ENCODE measurements around the gene NR0B2.

Gene NR0B2

DNA sequence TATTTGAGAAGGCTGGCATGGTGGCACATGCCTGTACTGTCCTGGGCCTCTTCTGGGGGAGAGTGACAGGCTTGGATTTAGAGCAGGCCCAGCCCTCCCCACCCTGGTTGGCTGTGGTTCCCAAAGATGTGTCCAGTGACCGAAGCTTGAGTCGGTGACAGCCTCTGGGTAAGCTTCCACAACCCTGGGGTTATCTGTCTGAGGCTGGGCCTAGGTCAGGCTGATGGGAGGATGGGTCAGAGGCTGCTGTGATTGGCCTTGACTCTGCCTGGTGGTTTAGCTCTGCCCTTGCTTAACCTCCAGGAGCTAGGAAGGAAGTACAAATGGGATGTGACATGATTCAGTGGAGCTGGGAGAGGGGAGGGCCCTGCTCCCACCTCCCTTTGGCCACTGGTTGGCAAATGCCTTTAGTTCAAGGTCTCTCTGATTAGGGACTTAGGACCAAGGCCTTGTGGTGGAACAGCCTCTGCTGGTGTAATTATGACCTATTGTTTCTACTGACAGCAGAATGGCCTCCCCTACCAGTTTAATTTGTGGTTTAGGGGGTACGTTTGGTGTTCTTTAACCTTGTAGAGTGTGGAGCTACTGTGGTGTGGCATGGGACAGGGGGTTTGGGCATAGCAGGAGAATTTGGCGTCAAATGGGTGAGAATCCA is 24.4 kb upstream of the NR0B2 start:
- DNase-seq (ENCODE audit: low read depth in 4 of 4, low spot score in 1 of 4) = no peak

DNA sequence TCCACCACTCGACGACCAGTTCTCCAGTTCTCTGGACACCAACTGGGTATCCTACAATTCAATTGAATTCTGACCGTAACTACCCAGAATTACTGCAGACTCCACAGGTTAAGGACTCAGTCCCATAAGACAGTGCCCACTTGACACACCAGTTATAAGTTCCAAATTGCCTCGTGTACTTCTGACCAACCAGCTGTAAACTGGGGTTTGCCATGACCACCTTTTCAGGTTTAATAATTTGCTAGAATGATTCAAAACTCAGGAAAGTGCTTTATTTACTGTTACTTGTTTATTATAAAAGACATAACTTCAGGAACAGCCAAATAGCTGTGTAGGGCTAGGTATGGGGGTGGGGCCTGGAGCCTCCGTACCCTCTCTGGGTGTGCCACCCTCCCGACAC is 23.0 kb upstream of the NR0B2 start:
- no peak for DNase-seq (ENCODE audit: low read depth in 4 of 4, low spot score in 1 of 4)

DNA sequence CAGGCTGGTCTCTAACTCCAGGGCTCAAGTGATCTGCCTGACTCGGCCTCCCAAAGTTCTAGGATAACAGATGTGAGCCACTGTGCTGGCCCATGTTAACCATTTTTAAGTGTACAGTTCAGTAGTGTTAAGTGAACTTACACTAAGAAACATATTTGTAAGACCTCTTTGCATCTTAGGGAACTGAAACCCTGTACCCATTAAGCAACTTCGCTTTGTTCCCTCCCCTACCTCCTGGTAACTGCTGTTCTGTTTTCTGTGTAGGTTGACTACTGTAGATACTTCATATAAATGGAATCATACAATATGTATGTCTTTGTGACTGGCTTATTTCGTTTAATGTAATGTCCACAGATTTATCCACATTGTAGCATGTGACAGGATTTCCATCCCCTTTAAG is 18.8 kb upstream of the NR0B2 start:
- DNase-seq (ENCODE audit: low read depth in 4 of 4, low spot score in 1 of 4) = no peak

DNA sequence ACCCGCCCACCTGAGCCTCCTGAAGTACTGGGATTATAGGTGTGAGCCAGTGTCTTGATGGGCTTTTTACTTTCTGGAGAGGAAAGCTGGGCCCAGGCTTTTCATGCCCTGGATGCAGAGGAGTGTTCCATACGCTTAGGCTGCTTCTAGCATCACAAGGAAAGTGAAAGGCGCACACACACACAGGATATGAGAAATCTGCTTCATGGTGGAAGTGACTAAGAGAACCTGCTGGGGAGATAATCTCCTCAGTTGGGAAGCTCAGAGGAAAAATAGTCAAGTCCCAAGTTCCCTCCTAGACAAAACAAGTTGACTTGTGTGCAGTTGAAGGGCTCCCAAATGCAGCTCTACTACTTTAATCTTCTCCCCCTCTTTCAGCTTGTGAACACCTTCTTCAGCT is 9.9 kb upstream of the NR0B2 start:
- no peak for DNase-seq (ENCODE audit: low read depth in 4 of 4, low spot score in 1 of 4)

DNA sequence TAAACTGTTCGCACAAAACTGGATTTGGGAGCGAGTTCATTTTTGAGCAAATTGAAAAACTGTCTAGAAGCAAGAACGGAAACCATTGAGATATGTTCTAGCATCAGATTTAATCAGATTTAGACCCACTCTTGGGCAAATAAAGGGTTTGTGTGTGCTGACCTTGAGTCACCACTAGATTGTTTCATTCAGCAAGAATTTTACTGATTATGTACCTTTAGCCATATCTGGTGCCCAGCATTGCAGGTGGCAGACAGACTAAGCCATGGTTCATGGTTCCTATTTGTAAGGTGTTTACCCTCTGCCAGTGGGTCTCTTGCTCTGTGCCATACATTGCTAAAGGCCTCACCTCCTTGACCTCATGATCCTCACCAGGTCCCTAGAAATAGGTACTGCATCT is 9.1 kb upstream of the NR0B2 start:
- DNase-seq (ENCODE audit: low read depth in 4 of 4, low spot score in 1 of 4) = no peak

DNA sequence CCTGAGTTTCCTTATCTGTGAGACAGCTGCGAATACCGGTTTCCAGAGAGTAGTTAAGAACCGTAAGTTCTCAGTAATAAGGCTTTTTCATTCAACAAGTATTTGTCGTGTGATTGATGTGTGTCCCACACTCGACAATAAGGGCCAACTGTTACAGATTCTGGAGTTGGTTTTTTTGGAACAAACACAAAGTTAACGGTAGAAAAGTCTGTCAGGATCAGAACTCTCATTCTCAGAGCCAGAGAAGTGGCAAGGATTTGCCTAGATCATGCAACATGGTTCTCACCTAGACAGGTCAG is 8.6 kb upstream of the NR0B2 start:
- no peak for DNase-seq (ENCODE audit: low read depth in 4 of 4, low spot score in 1 of 4)

DNA sequence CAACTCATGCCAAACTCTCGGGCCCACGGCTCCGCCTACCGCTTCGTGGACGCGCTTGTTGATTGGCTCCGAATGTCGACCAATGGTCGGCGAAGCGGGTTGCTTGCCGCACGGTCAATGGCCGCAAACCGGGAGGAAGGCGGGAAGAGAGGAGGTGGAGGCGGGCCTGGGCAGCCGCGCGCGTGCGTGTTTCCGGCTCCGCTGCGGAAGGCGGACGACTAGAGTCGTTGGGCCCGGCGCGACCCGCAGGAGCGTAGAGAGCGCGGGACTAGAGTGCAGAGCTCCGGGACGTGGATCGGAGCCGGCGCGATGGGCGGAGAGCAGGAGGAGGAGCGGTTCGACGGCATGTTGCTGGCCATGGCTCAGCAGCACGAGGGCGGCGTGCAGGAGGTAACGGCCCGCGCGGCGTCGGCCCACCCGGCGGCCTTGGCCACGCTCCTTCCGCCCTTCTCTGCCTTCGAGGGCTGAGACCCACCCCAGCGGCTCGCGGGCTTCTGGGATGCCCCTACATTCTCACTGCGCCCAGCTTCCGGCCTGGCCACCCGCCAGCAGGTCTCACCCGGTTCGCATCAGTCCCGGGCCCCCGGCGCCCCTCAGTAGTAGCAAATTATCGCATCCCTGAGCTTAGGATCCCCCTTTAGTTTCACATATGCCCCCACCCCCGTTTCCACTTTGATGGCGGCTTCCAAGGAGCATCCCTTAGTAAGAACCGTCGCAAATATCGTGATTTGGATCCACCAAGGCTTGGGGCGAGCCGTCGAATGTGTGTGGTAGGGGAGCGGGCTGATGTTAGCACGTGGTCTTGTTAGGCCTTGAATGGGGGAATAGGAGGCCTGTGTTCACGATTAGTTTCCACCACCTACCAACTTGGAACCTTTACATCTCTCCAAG is 8.0 kb upstream of the NR0B2 start, which contains the start of gene NUDC:
TSS of gene NUDC (plus strand) at position 204 of the 891 bp plus-strand sequence. CDS start at position 310, 106 bp downstream.
- DNase-seq (ENCODE audit: low read depth in 4 of 4, low spot score in 1 of 4) = peak; percentile 86 to 93 (median 90)

DNA sequence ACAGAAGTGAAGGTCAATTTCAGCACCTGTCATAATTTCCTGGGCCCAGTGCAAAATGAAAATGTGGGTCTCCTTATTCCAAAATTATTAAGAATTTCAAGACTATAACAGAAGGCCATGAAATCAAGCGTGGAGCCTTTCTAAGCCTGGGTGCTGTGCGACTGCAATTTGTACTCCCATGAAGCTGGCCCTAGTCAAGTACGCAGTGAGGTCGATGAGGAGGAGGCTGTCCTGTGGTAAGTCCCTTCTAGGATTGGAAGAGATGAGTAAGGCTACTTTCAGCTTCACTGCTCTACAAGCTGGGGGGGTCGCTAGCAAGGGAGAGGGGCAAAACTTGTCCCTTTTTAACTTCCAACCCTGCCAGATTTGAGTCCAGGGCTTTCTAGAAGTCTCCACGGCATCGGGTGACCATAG is 7.4 kb upstream of the NR0B2 start:
- DNase-seq (ENCODE audit: low read depth in 4 of 4, low spot score in 1 of 4) = no peak

DNA sequence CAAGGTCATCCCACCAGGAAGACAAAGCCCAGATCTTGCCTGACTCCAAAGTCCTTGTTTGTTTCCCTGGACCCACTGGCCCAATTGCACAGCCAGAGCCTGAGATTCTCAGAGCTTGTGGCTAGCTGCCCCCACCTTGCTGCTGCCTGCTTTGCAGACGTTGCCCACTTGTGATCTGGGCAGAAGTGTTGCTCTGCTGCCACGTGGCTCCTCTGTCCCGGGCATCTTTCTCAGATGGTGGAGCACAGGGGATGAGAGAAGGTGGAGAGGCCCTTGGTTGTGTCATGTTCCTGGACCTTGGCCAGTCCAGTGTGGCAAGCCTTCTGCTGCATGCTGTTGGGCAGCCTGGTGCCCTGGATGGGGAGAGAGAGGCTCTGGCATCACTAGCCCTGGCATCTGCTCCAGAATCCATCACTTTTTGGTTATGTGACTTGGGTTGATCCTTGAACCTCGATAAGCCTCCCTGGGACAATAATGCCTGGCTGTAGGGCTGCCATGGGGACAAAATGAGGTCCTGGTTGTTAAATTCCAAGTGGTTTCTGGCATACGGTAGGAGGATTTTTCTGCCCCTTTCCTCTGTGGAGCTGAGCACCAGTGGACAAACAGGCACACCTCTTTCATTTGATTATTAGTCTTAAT is 1.5 kb upstream of the NR0B2 start:
- no peak for DNase-seq (ENCODE audit: low read depth in 4 of 4, low spot score in 1 of 4)

DNA sequence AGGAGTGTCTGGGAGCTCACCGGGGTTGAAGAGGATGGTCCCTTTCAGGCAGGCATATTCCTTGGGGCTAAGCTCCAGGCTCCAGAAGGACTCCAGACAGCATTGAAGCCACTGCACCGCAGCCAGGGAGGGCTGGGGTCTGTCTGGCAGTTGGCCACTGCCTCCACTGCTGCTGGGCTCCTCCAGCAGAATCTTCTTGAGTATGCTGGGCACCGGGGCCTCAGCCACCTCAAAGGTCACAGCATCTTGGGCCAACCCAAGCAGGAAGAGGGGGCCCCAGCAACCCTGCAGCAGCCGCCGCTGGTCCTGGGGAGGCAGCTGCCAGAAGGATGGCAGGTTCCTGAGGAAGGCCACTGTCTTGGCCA is 404 bp downstream of the NR0B2 start:
- no peak for DNase-seq (ENCODE audit: low read depth in 4 of 4, low spot score in 1 of 4)

DNA sequence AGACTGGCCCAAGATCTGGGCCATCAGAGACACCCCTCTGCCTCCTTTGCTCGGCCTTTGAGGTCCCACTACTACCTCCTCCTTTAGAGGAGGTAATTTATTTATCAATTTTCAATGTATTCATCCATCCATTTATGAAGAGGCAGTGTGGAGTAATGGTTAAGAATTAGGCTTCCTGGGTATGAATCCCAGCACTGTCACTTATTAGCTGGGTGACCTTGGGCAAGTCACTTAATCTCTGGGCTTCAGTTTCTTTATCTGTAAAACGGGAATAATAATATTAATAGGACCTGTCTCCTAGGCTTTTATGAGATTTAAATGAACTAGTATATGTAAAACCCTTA is 1.7 kb downstream of the NR0B2 start:
- no peak for DNase-seq (ENCODE audit: low read depth in 4 of 4, low spot score in 1 of 4)

DNA sequence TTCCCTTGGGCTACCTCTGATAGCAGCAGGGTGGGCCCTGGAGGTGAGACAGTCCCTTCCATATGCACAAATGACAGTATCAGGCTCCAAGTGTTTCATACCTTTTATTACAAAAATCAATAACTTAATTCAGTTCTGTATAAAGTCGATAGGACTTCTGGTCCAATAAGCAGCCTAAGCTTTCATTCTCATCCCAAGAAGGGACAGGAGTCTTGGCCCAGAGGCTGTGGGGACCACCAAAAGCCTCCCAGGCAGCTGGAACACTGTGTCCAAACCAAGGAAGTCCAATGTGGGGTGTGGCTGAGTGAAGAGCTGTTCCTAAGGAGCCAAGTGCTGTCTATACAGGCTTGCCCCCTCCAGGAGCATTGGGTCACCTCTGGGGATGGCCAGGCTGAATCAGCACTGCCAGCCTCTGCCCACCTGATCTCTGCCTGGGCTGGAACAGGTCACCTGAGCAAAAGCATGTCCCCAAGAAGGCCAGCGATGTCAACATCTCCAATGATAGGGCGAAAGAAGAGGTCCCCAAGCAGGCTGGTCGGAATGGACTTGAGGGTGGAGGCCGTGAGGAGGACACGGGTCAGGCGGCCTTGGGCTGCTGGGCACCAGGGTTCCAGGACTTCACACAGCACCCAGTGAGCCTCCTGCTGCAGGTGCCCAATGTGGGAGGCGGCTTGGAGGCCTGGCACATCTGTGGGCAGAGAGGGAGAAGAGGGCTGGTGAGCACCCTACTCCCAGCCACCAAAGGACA is 2.2 kb downstream of the NR0B2 start:
- no peak for DNase-seq (ENCODE audit: low read depth in 4 of 4, low spot score in 1 of 4)

DNA sequence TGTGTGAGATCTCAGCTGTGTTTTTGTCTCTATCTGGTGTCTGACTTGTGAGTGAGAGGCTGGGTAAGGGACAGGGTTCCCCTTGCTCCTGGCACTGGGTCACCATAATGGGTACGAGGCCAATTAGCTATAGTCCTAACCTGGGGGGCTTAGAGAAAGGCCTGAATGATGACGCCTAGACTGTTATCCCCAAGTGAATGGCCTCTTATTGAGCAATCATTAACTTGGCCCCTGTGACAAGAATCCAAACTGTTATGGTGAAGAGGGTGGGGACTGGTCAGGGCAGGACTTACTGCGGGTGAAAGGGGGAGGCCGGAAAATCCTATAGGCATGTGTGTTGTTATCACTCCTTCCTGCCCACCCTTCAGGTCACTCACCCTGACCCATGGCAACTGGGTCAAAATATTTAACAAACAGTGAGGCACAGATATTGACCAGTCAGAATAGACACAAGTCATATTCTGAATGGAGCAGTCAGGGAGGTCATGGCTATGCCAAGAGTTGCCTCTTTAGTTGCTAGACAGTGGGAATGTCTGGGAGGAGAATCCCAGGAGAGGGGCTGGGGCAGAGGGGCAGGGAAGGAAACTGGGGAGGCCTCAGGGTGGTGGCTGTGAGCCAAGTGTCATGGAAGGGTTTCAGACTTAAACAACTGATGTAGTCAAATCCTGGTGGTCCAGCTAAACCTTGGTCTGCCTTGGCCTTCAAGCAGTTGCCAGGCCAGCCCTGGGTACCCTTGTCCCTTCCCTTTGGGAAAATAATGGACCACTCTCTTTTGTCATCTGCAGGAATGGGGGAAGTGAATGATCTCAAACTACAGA is 3.2 kb downstream of the NR0B2 start:
- DNase-seq (ENCODE audit: low read depth in 4 of 4, low spot score in 1 of 4) = no peak

DNA sequence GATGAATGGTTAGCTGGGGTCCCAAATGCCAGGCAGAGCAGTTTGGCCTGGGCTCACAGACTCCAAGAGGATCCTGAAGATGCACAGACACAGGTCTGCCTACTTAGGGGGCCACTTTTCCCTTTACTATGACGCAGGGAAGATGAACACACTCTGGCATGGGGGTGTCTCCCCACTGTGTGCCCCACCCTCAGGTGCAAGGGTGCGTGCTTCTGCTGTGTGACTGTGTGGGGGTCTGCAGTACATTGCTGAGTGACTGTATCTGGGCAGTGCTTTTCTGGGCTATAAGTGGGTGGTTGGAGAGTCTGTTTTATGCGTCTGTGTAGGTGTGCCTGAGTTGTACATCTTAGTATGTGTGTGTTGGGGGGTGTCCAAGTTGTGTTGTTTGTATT is 3.8 kb downstream of the NR0B2 start:
- DNase-seq (ENCODE audit: low read depth in 4 of 4, low spot score in 1 of 4) = no peak

DNA sequence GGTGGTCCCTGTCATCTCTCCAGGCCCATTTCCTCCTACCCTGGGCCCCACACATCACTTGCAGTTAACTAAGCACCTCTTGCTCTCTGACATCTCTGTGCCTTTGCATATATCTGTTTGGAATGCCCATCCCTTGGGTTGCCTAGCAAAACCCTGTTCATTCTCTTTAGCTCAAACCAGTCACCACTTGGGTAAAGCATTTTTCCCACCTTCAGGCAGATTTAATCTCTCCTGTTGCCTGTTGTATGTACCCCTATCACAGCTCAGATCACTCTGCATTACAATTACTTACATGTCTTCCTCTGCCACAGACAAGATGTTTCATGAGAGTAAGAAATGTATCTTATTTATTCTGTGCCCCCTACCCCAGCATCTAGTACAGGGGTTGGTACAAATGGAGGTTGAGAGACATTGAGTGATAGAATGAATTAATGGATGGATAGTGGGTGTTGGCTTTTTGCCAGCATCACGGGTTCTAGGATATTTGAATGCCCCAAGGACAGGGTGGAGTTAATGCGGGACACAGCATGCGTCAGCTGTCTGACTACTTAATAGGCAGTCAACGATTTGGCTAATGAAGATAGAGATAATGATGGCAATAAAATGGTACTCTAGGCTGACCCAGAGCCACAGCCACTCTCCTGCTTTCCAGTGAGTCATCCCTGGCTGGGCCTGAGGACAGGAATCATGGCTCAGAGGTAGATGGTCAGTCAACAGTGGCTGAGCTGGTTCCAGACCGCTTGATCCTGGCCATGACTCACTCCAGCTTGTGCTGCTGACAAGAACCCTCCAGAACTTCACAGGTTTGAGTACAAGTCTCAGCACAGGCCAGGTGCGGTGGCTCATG is 6.5 kb downstream of the NR0B2 start:
- no peak for DNase-seq (ENCODE audit: low read depth in 4 of 4, low spot score in 1 of 4)

DNA sequence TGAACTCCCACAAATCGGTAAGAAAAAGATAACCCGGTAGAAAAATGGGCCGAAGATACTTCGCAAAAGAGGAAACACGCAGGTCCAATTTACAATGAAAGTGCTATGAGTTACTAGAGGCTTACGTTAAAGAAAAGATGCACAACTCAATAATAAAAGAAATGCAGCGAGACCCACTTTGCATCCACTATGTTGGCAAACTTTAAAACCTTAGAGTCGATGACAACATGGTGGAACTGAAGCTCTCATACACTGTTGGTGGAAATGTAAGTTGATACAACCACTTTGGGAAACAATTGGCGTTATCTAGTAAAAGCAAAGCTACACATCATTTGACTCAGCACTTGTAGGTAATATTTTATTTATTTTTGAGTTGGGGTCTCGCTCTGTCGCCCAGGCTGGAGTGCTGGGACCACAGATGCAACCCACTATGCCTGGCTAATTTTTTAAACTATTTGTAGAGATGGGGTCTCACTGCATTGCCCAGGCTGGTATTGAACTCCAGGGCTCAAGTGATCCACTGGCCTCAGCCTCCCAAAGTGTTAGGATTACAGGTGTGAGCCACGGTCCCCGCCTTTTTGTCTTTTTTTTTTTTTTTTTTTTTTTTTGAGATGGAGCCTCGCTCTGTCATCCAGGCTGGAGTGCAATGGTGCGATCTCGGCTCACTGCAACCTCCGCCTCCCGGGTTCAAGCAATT is 12.8 kb downstream of the NR0B2 start:
- DNase-seq (ENCODE audit: low read depth in 4 of 4, low spot score in 1 of 4) = no peak

DNA sequence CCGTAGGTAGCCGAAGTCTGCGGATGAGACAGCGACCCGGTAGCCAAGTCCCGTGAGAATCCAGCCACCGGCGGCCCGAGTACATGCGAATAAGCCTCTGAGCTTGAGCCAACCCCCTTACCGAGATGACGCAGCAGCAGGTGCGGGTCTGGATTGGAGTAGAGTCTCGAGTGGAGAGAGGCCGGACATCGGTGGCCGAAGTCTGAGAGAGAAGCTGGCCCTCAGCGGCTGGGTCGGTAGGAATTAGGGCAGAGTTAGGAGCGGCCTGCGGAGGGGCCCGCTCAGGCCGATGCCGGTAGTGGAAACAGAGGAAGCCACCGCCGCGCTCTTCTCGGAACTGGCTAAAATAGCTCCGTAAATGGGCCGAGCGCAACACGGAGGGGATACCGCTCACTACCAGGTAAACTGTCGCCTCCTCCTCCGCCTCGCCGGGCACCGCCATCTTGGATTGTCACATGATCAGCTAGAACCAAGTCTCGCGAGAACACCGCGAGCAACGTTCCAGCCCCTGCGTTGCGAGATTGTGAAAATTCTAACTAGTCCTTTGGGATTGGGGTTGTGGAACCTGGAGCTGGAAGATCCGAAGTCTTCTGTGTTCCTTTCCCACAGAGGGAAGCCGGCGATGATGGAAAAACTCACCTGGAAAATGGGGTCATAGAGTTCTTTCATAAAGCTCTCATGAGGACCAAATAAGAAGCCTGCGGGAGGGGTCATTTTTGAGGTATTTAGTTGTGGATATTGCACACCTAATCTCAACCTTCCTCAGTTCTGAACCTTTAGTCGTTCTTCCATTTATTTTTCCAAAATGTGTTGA is 13.6 kb downstream of the NR0B2 start, which contains the start of gene GPATCH3:
TSS of gene GPATCH3 (minus strand) at position 467 of the 814 bp plus-strand sequence. CDS start at position 442, 25 bp downstream.
- DNase-seq (ENCODE audit: low read depth in 4 of 4, low spot score in 1 of 4) = peak; percentile 72 to 81 (median 80)

DNA sequence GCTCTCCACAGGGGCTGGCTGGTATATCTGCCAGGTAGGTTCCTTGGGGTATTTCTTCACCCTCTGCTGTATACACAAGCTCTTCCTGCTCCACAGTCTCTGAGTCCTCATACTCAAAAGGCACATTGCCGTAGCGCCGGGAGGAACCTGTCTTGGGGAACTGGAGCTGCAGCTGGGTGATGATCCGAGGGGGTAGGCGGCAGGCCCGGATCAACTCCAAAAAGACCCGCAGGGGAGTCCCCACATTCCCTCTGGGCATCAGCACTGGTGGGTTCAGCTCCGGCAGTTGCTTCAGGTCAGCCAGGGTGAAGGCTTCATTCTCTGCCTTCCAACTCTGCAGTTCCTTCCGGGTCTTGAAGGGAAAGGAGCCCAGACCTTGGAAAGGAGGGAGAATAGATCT is 16.4 kb downstream of the NR0B2 start:
- DNase-seq (ENCODE audit: low read depth in 4 of 4, low spot score in 1 of 4) = no peak

All from stimulated activated CD4-positive, alpha-beta T cell treated with anti-CD3 and anti-CD28 coated beads, Interleukin-1b, Interleukin-23, amount 100 ng/mL, for 24 hours (primary cell).